Smooth muscle cell (in vitro differentiated cells): ENCODE measurements around the gene PEDS1. TPM values are rescaled to one million over a fixed set of nuclear protein-coding genes. Genes with fewer than 3 reads are reported as not detected.

Source experiments
- DNase-seq: peaks from one replicate; lab custom pipeline; 2025; ENCODE audit not compliant: unreplicated experiment; lab: John Stamatoyannopoulos, UW
- H2AFZ ChIP-seq: fragments of 200-600 bp; sonication (generic); 2 replicates; pipeline ENCODE4 v1.6.0; 2016; ENCODE audit warnings: antibody characterized with exemption, low read depth, mild to moderate bottlenecking
- H3F3A ChIP-seq: fragments of 200-600 bp; sonication (generic); 2 replicates; pipeline ENCODE4 v1.6.0; 2017; ENCODE audit warnings: antibody characterized with exemption, low read depth
- H3K27ac ChIP-seq: fragments of 200-600 bp; sonication (generic); 2 replicates; pipeline ENCODE4 v1.5.1; 2016; ENCODE audit warnings: low read depth, mild to moderate bottlenecking
- H3K27me3 ChIP-seq: fragments of 200-600 bp; sonication (generic); 2 replicates; pipeline ENCODE4 v1.6.1; 2016; ENCODE audit warnings: low read depth, mild to moderate bottlenecking
- H3K36me3 ChIP-seq: fragments of 200-600 bp; sonication (generic); 2 replicates; pipeline ENCODE4 v1.5.1; 2016; ENCODE audit warnings: low read depth
- H3K4me1 ChIP-seq: fragments of 200-600 bp; sonication (generic); 2 replicates; pipeline ENCODE4 v1.5.1; 2016; ENCODE audit warnings: low read depth
- H3K4me2 ChIP-seq: fragments of 200-600 bp; sonication (generic); 2 replicates; pipeline ENCODE4 v1.6.0; 2016; ENCODE audit warnings: mild to moderate bottlenecking
- H3K4me3 ChIP-seq: fragments of 200-600 bp; sonication (generic); 2 replicates; pipeline ENCODE4 v1.5.1; 2016; ENCODE audit warnings: mild to moderate bottlenecking
- H3K79me2 ChIP-seq: fragments of 200-600 bp; sonication (generic); 2 replicates; pipeline ENCODE4 v1.6.0; 2016; ENCODE audit warnings: low read depth, mild to moderate bottlenecking
- H3K9ac ChIP-seq: fragments of 200-600 bp; sonication (generic); 2 replicates; pipeline ENCODE4 v1.6.0; 2016; ENCODE audit warnings: low read depth
- H3K9me3 ChIP-seq: fragments of 200-600 bp; sonication (generic); replicated peaks from 2 replicates; pipeline ENCODE4 v1.5.1; 2016; ENCODE audit warnings: low read depth
- H4K20me1 ChIP-seq: fragments of 200-600 bp; sonication (generic); 2 replicates; pipeline ENCODE4 v1.6.0; 2016; ENCODE audit warnings: low read depth
- CTCF ChIP-seq: fragments of 200-600 bp; sonication (generic); IDR thresholded peaks from 2 replicates; pipeline ENCODE4 v1.5.1; 2017; ENCODE audit warnings: borderline replicate concordance, mild to moderate bottlenecking, antibody characterized with exemption; ENCODE audit not compliant: insufficient read depth, poor library complexity, severe bottlenecking
- WGBS: methylation state at CpG from one replicate; pipeline ENCODE4 v1.1.7; 2016; ENCODE audit warnings: low lambda C conversion rate; 5-methylcytosine and 5-hydroxymethylcytosine counted together
- polyA plus RNA-seq: library from polyadenylated mRNA; unstranded; fragments of >200 nt; fragmentation: Nextera tagmentation; extraction: Ambion mirVana; gene quantifications from 2 replicates; pipeline ENCODE4 v1.2.1, GENCODE V29; 2016
- total RNA-seq: library from RNA; depleted of rRNA; stranded (reverse); fragments of >200 nt; gene quantifications from 2 replicates; pipeline ENCODE4 v1.2.3, GENCODE V29; 2014

Gene PEDS1
- total and polyA plus RNA-seq, 2 experiments from 2014 or later, result 45.8 to 47.4 TPM

GRCh38 chr20:50199703-50200102 is 46.2 kb upstream of the PEDS1 start:
- H3K9ac ChIP-seq, result no peak overlapping the region
- H3K27ac ChIP-seq, result no peak overlapping the region
- H3K4me1 ChIP-seq, result no peaks in the 10 kb centered on the region
- H3K79me2 ChIP-seq, result no peaks in the 10 kb centered on the region
- H3K9me3 ChIP-seq, result no peaks in the 10 kb centered on the region
- H3K4me2 ChIP-seq, result no peak overlapping the region
- H3K36me3 ChIP-seq, result no peaks in the 10 kb centered on the region
- WGBS, result 79% methylated on average over 4 of the region's 4 CpGs
- H3K27me3 ChIP-seq, result no peaks in the 10 kb centered on the region
- H4K20me1 ChIP-seq, result peaks cover 14% of the 10 kb centered on the region
- H3K4me3 ChIP-seq, result no peak overlapping the region
- no peak overlapping the region for H2AFZ ChIP-seq
- no peak for DNase-seq
- TF ChIP-seq CTCF, result no peak
- peaks cover 5% of the 10 kb centered on the region for H3F3A ChIP-seq

- Histone ChIP-seq H3F3A (peaks cover 9% of the 10 kb centered on the region), H3K4me2 (no peak overlapping the region), H3K4me1 (peaks cover 8% of the 10 kb centered on the region), H3K79me2 (peaks cover 9% of the 10 kb centered on the region), H3K9ac (no peak overlapping the region), H3K27ac (no peak overlapping the region), H3K9me3 (no peaks in the 10 kb centered on the region), H3K4me3 (no peak overlapping the region), H4K20me1 (peaks cover 23% of the 10 kb centered on the region), H3K36me3 (no peaks in the 10 kb centered on the region), H3K27me3 (no peaks in the 10 kb centered on the region), H2AFZ (no peak overlapping the region)
- no peak for TF ChIP-seq CTCF
- no CpG with 5 or more reads among the region's 1 CpG for WGBS
- DNase-seq, result no peak
These were observed 45.2 kb upstream of the PEDS1 start for GRCh38 chr20:50198716-50199115.

- 88% methylated on average over 11 of the region's 11 CpGs for WGBS
- H3K9ac ChIP-seq, result no peak overlapping the region
- H3K27ac ChIP-seq, result no peak overlapping the region
- peaks cover 12% of the 10 kb centered on the region for H3K4me1 ChIP-seq
- H3K79me2 ChIP-seq, result peaks cover 14% of the 10 kb centered on the region
- no peak for DNase-seq
- H3K4me3 ChIP-seq, result no peak overlapping the region
- no peaks in the 10 kb centered on the region for H3K9me3 ChIP-seq
- peaks cover 12% of the 10 kb centered on the region for H3F3A ChIP-seq
- H4K20me1 ChIP-seq, result peaks cover 28% of the 10 kb centered on the region
- TF ChIP-seq CTCF, result no peak
- no peak overlapping the region for H2AFZ ChIP-seq
- H3K36me3 ChIP-seq, result no peaks in the 10 kb centered on the region
- H3K27me3 ChIP-seq, result no peaks in the 10 kb centered on the region
- H3K4me2 ChIP-seq, result no peak overlapping the region
These were observed 44.7 kb upstream of the PEDS1 start for GRCh38 chr20:50198180-50198666.

- Histone ChIP-seq H3K27ac (no peak overlapping the region), H3K36me3 (no peaks in the 10 kb centered on the region), H3F3A (peaks cover 16% of the 10 kb centered on the region), H3K9me3 (no peaks in the 10 kb centered on the region), H4K20me1 (peaks cover 34% of the 10 kb centered on the region), H3K4me1 (peaks cover 18% of the 10 kb centered on the region), H3K27me3 (no peaks in the 10 kb centered on the region), H3K9ac (no peak overlapping the region), H3K4me2 (no peak overlapping the region), H2AFZ (no peak overlapping the region), H3K4me3 (no peak overlapping the region), H3K79me2 (peaks cover 20% of the 10 kb centered on the region)
- no peak for TF ChIP-seq CTCF
- 95% methylated on average over 6 of the region's 10 CpGs for WGBS
- DNase-seq, result no peak
These were observed 44.1 kb upstream of the PEDS1 start for GRCh38 chr20:50197463-50198179.
